Measurements from ENCODE around the gene LSAMP. TPM values are rescaled to one million over a fixed set of nuclear protein-coding genes. Genes with fewer than 3 reads are reported as not detected.

The LSAMP gene
- total RNA-seq, 4 donors from 2014 or later, result 1.1 to 3.5 (median 2.0) TPM

- no peak overlapping the region for H3K4me3 ChIP-seq (ENCODE audit: low read depth, poor library complexity, severe bottlenecking)
- no peak for TF ChIP-seq CTCF (IDR thresholded peaks at IDR 0.05)
- TF ChIP-seq POLR2A (IDR thresholded peaks at IDR 0.05), result no peak
- WGBS, 2 donors, result 80 to 89% methylated on average over 6 of the region's 6 CpGs
- intact Hi-C loops (cut with DNase I; ENCODE audit: low total_unique reads), result no loop called here
- DNase-seq (ENCODE audit: low spot score in 2 of 2), result no peak
Measured at GRCh38 chr3:116429479-116430269, 15.6 kb downstream of the LSAMP start.

GRCh38 chr3:116426036-116426435 lies 19.3 kb downstream of the LSAMP start:
- H3K4me3 ChIP-seq (ENCODE audit: low read depth, poor library complexity, severe bottlenecking), result no peak overlapping the region
- no peak for DNase-seq (ENCODE audit: low spot score in 2 of 2)
- intact Hi-C loops (cut with DNase I; ENCODE audit: low total_unique reads), result no loop called here
- whole genome bisulfite sequencing, 2 donors, result 92 to 96% methylated on average over 8 of the region's 8 CpGs
- TF ChIP-seq POLR2A (IDR thresholded peaks at IDR 0.05), result no peak
- no peak for TF ChIP-seq CTCF (IDR thresholded peaks at IDR 0.05)

DNA sequence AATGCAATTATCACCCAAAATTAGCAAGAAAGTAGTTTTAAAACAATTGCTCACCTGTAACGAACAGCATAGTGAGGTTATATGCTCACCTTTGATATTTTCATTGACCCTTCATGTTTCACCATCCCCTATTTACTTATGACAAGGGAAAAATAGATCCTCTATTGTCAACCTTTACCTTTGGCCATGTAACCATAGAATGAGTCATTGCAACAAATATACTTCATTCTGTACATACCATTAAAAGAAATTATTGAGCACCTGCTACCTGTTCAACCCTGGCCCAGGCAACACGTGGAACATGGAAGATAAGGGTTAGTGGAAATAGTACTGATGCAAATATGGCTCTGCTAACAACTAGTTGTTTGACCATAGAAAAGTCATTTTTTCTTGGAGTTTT lies 20.2 kb downstream of the LSAMP start:
- 77 to 84% methylated on average over 2 of the region's 2 CpGs for WGBS, 2 donors
- no peak for TF ChIP-seq POLR2A (IDR thresholded peaks at IDR 0.05)
- no peak for TF ChIP-seq CTCF (IDR thresholded peaks at IDR 0.05)
- DNase-seq (ENCODE audit: low spot score in 2 of 2), result no peak
- intact Hi-C loops (cut with DNase I; ENCODE audit: low total_unique reads), result no loop called here
- no peak overlapping the region for H3K4me3 ChIP-seq (ENCODE audit: low read depth, poor library complexity, severe bottlenecking)

DNA sequence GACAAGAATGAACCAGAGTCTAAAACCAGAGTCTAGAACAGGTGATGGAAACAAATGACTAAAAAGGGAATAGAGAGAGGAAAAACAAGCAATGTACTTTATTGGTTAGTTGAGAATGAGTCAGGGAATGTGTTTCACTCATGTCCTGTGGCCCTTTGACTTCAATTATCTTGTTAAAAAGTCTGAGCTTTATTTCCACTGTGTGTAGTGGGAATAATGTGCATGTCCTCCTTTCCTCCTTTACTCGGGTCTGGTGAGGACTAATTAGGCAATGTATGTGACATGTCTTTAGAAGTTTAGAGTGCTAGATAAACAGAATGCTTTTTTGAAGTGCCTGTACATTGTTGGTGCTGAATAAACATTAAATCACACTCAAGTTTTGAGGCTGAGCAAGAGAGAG lies 21.3 kb downstream of the LSAMP start:
- H3K4me3 ChIP-seq (ENCODE audit: low read depth, poor library complexity, severe bottlenecking), result no peak overlapping the region
- TF ChIP-seq POLR2A (IDR thresholded peaks at IDR 0.05) (no peak), CTCF (IDR thresholded peaks at IDR 0.05) (no peak)
- DNase-seq (ENCODE audit: low spot score in 2 of 2), result no peak
- 9 to 10% methylated on average over 1 of the region's 1 CpG for WGBS, 2 donors
- intact Hi-C loops (cut with DNase I; ENCODE audit: low total_unique reads), result no loop called here

DNA sequence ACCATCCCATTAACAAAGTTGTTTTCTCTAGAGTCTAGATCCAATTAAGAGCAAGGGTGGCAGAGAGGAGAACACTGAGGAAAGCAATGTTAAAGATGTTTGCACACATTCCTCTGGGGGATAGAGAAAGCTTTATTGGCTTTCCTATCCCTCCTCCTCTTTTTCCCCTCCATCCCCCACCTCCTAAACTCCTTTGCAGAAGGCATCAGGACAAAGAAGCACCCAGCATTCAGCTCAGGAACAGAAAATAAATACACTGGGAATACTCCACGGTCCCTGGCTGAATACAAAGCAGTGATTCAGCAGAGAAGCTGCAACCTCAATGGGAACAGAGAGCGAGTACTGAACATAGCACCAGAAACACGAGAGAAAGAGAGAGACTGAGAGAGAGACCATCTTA lies 21.9 kb downstream of the LSAMP start:
- 36 to 41% methylated on average over 3 of the region's 3 CpGs for WGBS, 2 donors
- TF ChIP-seq CTCF (IDR thresholded peaks at IDR 0.05) (no peak), POLR2A (IDR thresholded peaks at IDR 0.05) (no peak)
- intact Hi-C loops (cut with DNase I; ENCODE audit: low total_unique reads), result no loop called here
- DNase-seq (ENCODE audit: low spot score in 2 of 2), result no peak
- no peak overlapping the region for H3K4me3 ChIP-seq (ENCODE audit: low read depth, poor library complexity, severe bottlenecking)

- TF ChIP-seq CTCF (IDR thresholded peaks at IDR 0.05) (no peak), POLR2A (IDR thresholded peaks at IDR 0.05) (no peak)
- H3K4me3 ChIP-seq (ENCODE audit: low read depth, poor library complexity, severe bottlenecking), result no peak overlapping the region
- intact Hi-C loops (cut with DNase I; ENCODE audit: low total_unique reads), result no loop called here
- 8 to 35% methylated on average over 1 of the region's 1 CpG for WGBS, 2 donors
- no peak for DNase-seq (ENCODE audit: low spot score in 2 of 2)
Measured at GRCh38 chr3:116417151-116417550, 28.1 kb downstream of the LSAMP start.

Measured in lower leg skin (tissue), 4 donors.